OCI-LY1 (cell line): Measurements from ENCODE around the gene MBNL2.

Experiments
- EZH2 ChIP-seq: fragments of 200-600 bp; sonication (generic), shearing (Covaris generic); IDR thresholded peaks from 2 replicates; pipeline ENCODE4 v1.8.0; 2017; ENCODE audit warnings: borderline replicate concordance, mixed run types, mild to moderate bottlenecking, antibody characterized with exemption, low read length, moderate library complexity, mixed read lengths
- TF ChIP-seq, protein P1 (sequence below): fragments of 200-600 bp; sonication (generic), shearing (Covaris generic); IDR thresholded peaks from 2 replicates; pipeline ENCODE4 v1.5.1; 2017; ENCODE audit warnings: mild to moderate bottlenecking, antibody characterized with exemption, low read length, moderate library complexity, mixed read lengths

- TF ChIP-seq EZH2 = no peak
- TF ChIP-seq, protein P1, sequence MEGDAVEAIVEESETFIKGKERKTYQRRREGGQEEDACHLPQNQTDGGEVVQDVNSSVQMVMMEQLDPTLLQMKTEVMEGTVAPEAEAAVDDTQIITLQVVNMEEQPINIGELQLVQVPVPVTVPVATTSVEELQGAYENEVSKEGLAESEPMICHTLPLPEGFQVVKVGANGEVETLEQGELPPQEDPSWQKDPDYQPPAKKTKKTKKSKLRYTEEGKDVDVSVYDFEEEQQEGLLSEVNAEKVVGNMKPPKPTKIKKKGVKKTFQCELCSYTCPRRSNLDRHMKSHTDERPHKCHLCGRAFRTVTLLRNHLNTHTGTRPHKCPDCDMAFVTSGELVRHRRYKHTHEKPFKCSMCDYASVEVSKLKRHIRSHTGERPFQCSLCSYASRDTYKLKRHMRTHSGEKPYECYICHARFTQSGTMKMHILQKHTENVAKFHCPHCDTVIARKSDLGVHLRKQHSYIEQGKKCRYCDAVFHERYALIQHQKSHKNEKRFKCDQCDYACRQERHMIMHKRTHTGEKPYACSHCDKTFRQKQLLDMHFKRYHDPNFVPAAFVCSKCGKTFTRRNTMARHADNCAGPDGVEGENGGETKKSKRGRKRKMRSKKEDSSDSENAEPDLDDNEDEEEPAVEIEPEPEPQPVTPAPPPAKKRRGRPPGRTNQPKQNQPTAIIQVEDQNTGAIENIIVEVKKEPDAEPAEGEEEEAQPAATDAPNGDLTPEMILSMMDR = no peak
Measured at GRCh38 chr13:97281028-97281427, 58.9 kb downstream of the MBNL2 start.
